IPS DF 6.9 (cell line): ENCODE results near the gene LDLRAD2.
"Not testable (repeated sequence)": the region's sequence is repeated elsewhere in the genome, so short reads cannot be mapped to it uniquely, and the experiment has no call there.

Experiments used
- DNase-seq: peaks from one replicate; pipeline ENCODE4 v3.0.0-alpha.2; 2013; ENCODE audit warnings: low read depth, low spot score
- H3K27ac ChIP-seq: one replicate; pipeline ENCODE4 v1.5.1; 2013; ENCODE audit warnings: low read length, control low read depth
- H3K27me3 ChIP-seq: 2 replicates; pipeline ENCODE4 v1.6.1; 2013; ENCODE audit warnings: mild to moderate bottlenecking, low read length; ENCODE audit not compliant: control insufficient read depth, insufficient read depth
- H3K36me3 ChIP-seq: 2 replicates; pipeline ENCODE4 v1.6.1; 2013; ENCODE audit warnings: low read length; ENCODE audit not compliant: control insufficient read depth, insufficient read depth
- H3K4me1 ChIP-seq: 2 replicates; pipeline ENCODE4 v1.6.1; 2013; ENCODE audit warnings: low read length; ENCODE audit not compliant: control insufficient read depth, insufficient read depth
- H3K4me3 ChIP-seq: 2 replicates; pipeline ENCODE4 v1.5.1; 2013; ENCODE audit warnings: mild to moderate bottlenecking, low read length
- H3K9me3 ChIP-seq: 2 replicates; pipeline ENCODE4 v1.6.1; 2013; ENCODE audit warnings: low read length, inconsistent platforms; ENCODE audit not compliant: control insufficient read depth, insufficient read depth
- WGBS: extraction: QIAGEN DNeasy Blood & Tissue Kit; methylation state at CpG from one replicate; pipeline ENCODE4 v1.1.7; 2013; ENCODE audit warnings: mixed read lengths, missing lambda C conversion rate; ENCODE audit not compliant: insufficient read length, insufficient coverage; 5-methylcytosine and 5-hydroxymethylcytosine counted together

Gene LDLRAD2

DNA sequence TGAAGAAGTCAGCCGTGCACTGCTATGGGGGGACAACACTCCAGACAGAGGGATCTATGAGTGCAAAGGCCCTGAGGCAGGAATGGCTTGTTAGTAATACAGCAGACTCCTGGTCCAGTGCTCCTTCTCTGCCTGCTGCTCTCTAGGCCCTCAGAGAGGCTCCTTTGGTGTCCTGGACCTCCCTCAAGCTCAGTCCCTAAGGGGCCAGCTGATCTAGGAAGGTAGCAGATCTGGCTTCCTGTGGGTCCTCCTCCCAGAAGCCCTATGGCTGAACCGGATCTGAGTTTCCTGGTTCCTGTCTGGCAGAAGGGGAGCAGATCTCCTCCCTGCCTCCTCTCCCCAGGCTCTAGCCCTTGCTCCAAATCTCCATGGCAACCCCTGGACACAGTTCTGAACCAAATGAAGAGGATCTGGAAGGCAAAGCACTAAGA lies at the start of gene LDLRAD2:
TSS of gene LDLRAD2 (plus strand) at position 391 of the 431 bp plus-strand sequence. CDS start 187 bp downstream, outside the sequence.
- H3K27me3 ChIP-seq = no peaks in the 10 kb centered on the region
- H3K4me1 ChIP-seq = no peaks in the 10 kb centered on the region
- no CpG with 5 or more reads among the region's 2 CpGs for WGBS
- H3K9me3 ChIP-seq = no peaks in the 10 kb centered on the region
- H3K27ac ChIP-seq = no peak within 1 kb of the TSS
- no peaks in the 10 kb centered on the region for H3K36me3 ChIP-seq
- H3K4me3 ChIP-seq = no peak within 1 kb of the TSS
- no peak for DNase-seq

GRCh38 chr1:21763236-21763635 lies 48.8 kb upstream of the LDLRAD2 start:
- Histone ChIP-seq H3K36me3 (no peaks in the 10 kb centered on the region), H3K9me3 (no peaks in the 10 kb centered on the region), H3K27me3 (no peaks in the 10 kb centered on the region), H3K27ac (no peak overlapping the region), H3K4me3 (no peak overlapping the region), H3K4me1 (no peaks in the 10 kb centered on the region; the same call in 1 of the 2 replicates)
- DNase-seq = no peak
- no CpG with 5 or more reads among the region's 10 CpGs for WGBS

- no peaks in the 10 kb centered on the region; the same call in 1 of the 2 replicates for H3K4me1 ChIP-seq
- H3K36me3 ChIP-seq = no peaks in the 10 kb centered on the region
- no peaks in the 10 kb centered on the region for H3K9me3 ChIP-seq
- no CpG with 5 or more reads among the region's 7 CpGs for WGBS
- H3K4me3 ChIP-seq = no peak overlapping the region
- H3K27me3 ChIP-seq = no peaks in the 10 kb centered on the region
- no peak for DNase-seq
- no peak overlapping the region for H3K27ac ChIP-seq
Measured at GRCh38 chr1:21763694-21764419, 48.2 kb upstream of the LDLRAD2 start.

- Histone ChIP-seq H3K27ac (no peak overlapping the region), H3K9me3 (no peaks in the 10 kb centered on the region), H3K27me3 (no peaks in the 10 kb centered on the region), H3K4me1 (no peaks in the 10 kb centered on the region; the same call in 1 of the 2 replicates), H3K36me3 (no peaks in the 10 kb centered on the region), H3K4me3 (no peak overlapping the region)
- WGBS = no CpG with 5 or more reads among the region's 13 CpGs
- no peak for DNase-seq
Measured at GRCh38 chr1:21764615-21765423, 47.2 kb upstream of the LDLRAD2 start.

DNA sequence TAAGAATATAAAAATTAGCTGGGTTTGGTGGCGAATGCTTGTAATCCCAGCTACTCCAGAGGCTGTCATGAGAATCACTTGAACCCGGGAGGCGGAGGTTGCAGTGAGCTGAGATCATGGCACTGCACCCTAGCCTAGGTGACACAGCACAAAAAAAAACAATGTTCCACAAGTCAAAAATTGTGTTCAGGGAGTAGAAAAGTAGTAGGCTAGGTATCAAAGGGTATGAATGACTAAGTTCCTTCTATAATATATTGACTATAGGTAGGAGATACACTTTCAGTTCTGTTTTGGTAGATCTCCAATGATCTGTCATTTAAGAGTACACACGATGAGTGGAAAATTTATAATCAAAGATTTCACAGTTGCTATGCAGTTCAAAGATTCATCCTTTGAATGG lies 45.9 kb upstream of the LDLRAD2 start:
- no peaks in the 10 kb centered on the region for H3K9me3 ChIP-seq
- no peaks in the 10 kb centered on the region; the same call in 1 of the 2 replicates for H3K4me1 ChIP-seq
- DNase-seq = no peak
- no CpG with 5 or more reads among the region's 4 CpGs for WGBS
- no peak overlapping the region for H3K27ac ChIP-seq
- no peak overlapping the region for H3K4me3 ChIP-seq
- H3K27me3 ChIP-seq = no peaks in the 10 kb centered on the region
- no peaks in the 10 kb centered on the region for H3K36me3 ChIP-seq

GRCh38 chr1:21767106-21767505 lies 45.0 kb upstream of the LDLRAD2 start:
- not testable (repeated sequence) for H3K36me3 ChIP-seq, H3K4me1 ChIP-seq, H3K27me3 ChIP-seq, H3K9me3 ChIP-seq, H3K4me3 ChIP-seq, DNase-seq, H3K27ac ChIP-seq
- no CpG with 5 or more reads among the region's 8 CpGs for WGBS

- Histone ChIP-seq H3K27me3 (no peaks in the 10 kb centered on the region), H3K9me3 (no peaks in the 10 kb centered on the region), H3K4me3 (no peak overlapping the region), H3K36me3 (no peaks in the 10 kb centered on the region), H3K4me1 (no peaks in the 10 kb centered on the region; the same call in 1 of the 2 replicates), H3K27ac (no peak overlapping the region)
- WGBS = no CpG with 5 or more reads among the region's 2 CpGs
- no peak for DNase-seq
Measured at GRCh38 chr1:21770201-21770600, 41.9 kb upstream of the LDLRAD2 start.

DNA sequence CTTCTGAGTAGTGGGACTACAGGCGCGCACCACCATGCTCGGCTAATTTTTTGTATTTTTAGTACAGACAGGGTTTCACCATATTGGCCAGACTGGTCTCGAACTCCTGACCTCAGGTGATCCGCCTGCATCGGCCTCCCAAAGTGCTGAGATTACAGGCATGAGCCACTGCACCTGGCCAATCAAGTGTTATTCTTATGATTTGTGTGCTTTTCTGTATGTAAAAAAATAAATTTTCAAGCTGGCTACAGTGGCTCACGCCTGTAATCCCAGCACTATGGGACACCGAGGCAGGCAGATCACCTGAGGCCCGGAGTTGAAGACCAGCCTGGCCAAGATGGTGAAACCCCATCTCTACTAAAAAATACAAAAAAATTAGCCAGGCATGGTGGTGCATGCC lies 41.5 kb upstream of the LDLRAD2 start:
- H3K36me3 ChIP-seq, H3K27ac ChIP-seq, H3K9me3 ChIP-seq, H3K4me3 ChIP-seq, H3K27me3 ChIP-seq, H3K4me1 ChIP-seq, DNase-seq: not testable (repeated sequence)
- WGBS = no CpG with 5 or more reads among the region's 9 CpGs

DNA sequence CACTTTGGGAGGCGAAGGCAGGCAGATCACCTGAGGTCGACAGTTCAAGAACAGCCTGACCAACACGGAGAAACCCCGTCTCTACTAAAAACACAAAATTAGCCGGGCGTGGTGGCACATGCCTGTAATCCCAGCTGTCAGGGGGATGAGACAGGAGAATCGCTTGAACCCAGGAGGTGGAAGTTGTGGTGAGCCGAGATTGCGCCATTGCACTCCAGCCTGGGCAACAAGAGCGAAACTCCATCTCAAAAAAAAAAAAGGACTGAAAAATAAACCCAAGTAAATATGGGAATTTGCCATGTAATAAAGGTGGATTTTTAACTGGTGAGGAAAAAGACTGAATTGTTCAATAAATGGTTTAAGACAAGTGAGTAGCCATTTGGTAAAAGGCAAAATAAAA lies 40.4 kb upstream of the LDLRAD2 start:
- not testable (repeated sequence) for H3K36me3 ChIP-seq, H3K4me1 ChIP-seq, H3K9me3 ChIP-seq, H3K27ac ChIP-seq, DNase-seq, H3K4me3 ChIP-seq, H3K27me3 ChIP-seq
- no CpG with 5 or more reads among the region's 10 CpGs for WGBS

GRCh38 chr1:21773585-21773984 lies 38.5 kb upstream of the LDLRAD2 start:
- no peaks in the 10 kb centered on the region for H3K36me3 ChIP-seq
- no CpG with 5 or more reads among the region's 3 CpGs for WGBS
- H3K27ac ChIP-seq = no peak overlapping the region
- H3K27me3 ChIP-seq = no peaks in the 10 kb centered on the region
- H3K9me3 ChIP-seq = no peaks in the 10 kb centered on the region
- DNase-seq = no peak
- no peaks in the 10 kb centered on the region for H3K4me1 ChIP-seq
- H3K4me3 ChIP-seq = no peak overlapping the region
